ENCODE measurements around the gene FAM180A. TPM values are rescaled to one million over a fixed set of nuclear protein-coding genes. Genes with fewer than 3 reads are reported as not detected.
A peak's percentile ranks its signal among the peaks of the same experiment; 100 is the strongest.

FAM180A gene
- total RNA-seq, 1 experiment from 2014 or later: not detected

DNA sequence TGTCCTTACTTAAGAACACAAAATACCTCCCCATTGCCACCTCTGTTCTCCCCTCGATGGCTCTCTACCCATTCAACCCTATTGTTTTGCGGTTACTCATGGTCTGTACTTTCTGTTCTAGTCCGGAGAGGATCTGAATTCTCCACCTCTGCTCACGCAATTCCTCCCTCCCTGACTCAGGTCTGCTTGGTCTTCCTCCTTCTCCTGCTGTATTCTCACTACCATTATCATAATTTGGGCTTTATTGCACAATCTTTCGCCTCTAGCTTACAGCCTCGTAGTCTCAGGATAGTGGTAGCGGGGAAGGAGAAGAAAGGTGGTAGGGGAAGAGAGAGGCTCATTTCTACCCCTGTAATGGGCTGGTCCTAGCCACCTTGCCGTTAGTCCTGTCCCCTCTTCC lies 35.4 kb upstream of the FAM180A start:
- Histone ChIP-seq H3K27ac (ENCODE audit: low read length) (no peak overlapping the region), H3K4me1 (ENCODE audit: control insufficient read depth, insufficient read depth, low read length) (no peaks in the 10 kb centered on the region), H3K9me3 (ENCODE audit: control insufficient read depth, insufficient read depth, low read depth, low read length) (no peaks in the 10 kb centered on the region), H3K36me3 (ENCODE audit: control insufficient read depth, insufficient read depth, low read length) (no peaks in the 10 kb centered on the region), H3K4me3 (ENCODE audit: low read depth in 2 of 2, low read length in 2 of 2) (no peak overlapping the region; a peak in 1 of 4 replicates), H3K27me3 (ENCODE audit: control insufficient read depth, insufficient read depth, low read length) (no peaks in the 10 kb centered on the region; the same call in 1 of the 2 replicates)
- no TSS peak for BruUV-seq (replicated peaks)
- ChIA-PET CTCF (no interaction called here), POLR2A (no interaction called here)
- TF ChIP-seq POLR2AphosphoS5 (IDR thresholded peaks at IDR 0.05; ENCODE audit: low read depth, low read length): no peak
- TF ChIP-seq, protein P1, sequence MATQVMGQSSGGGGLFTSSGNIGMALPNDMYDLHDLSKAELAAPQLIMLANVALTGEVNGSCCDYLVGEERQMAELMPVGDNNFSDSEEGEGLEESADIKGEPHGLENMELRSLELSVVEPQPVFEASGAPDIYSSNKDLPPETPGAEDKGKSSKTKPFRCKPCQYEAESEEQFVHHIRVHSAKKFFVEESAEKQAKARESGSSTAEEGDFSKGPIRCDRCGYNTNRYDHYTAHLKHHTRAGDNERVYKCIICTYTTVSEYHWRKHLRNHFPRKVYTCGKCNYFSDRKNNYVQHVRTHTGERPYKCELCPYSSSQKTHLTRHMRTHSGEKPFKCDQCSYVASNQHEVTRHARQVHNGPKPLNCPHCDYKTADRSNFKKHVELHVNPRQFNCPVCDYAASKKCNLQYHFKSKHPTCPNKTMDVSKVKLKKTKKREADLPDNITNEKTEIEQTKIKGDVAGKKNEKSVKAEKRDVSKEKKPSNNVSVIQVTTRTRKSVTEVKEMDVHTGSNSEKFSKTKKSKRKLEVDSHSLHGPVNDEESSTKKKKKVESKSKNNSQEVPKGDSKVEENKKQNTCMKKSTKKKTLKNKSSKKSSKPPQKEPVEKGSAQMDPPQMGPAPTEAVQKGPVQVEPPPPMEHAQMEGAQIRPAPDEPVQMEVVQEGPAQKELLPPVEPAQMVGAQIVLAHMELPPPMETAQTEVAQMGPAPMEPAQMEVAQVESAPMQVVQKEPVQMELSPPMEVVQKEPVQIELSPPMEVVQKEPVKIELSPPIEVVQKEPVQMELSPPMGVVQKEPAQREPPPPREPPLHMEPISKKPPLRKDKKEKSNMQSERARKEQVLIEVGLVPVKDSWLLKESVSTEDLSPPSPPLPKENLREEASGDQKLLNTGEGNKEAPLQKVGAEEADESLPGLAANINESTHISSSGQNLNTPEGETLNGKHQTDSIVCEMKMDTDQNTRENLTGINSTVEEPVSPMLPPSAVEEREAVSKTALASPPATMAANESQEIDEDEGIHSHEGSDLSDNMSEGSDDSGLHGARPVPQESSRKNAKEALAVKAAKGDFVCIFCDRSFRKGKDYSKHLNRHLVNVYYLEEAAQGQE (IDR thresholded peaks at IDR 0.05; ENCODE audit: insufficient read depth in 1 of 2, low read depth in 2 of 2, low read length in 1 of 2): no peak
- TF ChIP-seq, protein P2, sequence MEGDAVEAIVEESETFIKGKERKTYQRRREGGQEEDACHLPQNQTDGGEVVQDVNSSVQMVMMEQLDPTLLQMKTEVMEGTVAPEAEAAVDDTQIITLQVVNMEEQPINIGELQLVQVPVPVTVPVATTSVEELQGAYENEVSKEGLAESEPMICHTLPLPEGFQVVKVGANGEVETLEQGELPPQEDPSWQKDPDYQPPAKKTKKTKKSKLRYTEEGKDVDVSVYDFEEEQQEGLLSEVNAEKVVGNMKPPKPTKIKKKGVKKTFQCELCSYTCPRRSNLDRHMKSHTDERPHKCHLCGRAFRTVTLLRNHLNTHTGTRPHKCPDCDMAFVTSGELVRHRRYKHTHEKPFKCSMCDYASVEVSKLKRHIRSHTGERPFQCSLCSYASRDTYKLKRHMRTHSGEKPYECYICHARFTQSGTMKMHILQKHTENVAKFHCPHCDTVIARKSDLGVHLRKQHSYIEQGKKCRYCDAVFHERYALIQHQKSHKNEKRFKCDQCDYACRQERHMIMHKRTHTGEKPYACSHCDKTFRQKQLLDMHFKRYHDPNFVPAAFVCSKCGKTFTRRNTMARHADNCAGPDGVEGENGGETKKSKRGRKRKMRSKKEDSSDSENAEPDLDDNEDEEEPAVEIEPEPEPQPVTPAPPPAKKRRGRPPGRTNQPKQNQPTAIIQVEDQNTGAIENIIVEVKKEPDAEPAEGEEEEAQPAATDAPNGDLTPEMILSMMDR (IDR thresholded peaks at IDR 0.05): no peak
- TF ChIP-seq TCF7L2 (IDR thresholded peaks at IDR 0.05; ENCODE audit: low read depth, low read length): no peak
- TF ChIP-seq SIN3A (IDR thresholded peaks at IDR 0.05; ENCODE audit: borderline replicate concordance, insufficient read depth, low read depth, low read length): no peak
- in situ Hi-C loops (cut with HindIII; ENCODE audit: low pct_unique_long_range_greater_than_20kb, low sequenced_read_pairs): no loop called here
- ATAC-seq: 0 out of 2 replicates have a peak, but pooled peaks have one; percentile 34
- DNase-seq (ENCODE audit: low read depth, low spot score): no peak
- intact Hi-C loops (cut with micrococcal nuclease; ENCODE audit: unreplicated experiment): no loop called here

DNA sequence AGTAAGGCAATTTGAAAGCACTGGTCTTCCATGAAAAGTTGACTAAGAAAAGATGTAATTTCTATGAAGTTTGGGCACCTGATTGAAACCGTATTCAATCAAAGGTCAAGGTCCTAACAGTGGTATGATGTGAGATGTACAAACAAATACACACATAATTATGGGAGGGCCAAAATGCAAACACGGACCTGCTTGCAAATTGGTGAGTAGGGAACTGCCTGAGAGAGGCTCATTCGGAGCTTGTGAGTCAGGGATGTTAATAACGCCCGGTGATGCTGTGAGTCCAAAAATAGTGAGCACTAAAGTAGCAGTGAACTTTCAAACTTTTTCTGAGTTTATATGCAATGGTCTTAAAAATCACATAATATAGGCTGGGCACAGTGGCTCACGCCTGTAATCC lies 34.2 kb upstream of the FAM180A start:
- DNase-seq (ENCODE audit: low read depth, low spot score) (no peak), ATAC-seq (no peak)
- no peak for TF ChIP-seq SIN3A (IDR thresholded peaks at IDR 0.05; ENCODE audit: borderline replicate concordance, insufficient read depth, low read depth, low read length)
- TF ChIP-seq TCF7L2 (IDR thresholded peaks at IDR 0.05; ENCODE audit: low read depth, low read length): no peak
- TF ChIP-seq, protein P2 (IDR thresholded peaks at IDR 0.05): no peak
- TF ChIP-seq, protein P1 (IDR thresholded peaks at IDR 0.05; ENCODE audit: insufficient read depth in 1 of 2, low read depth in 2 of 2, low read length in 1 of 2): no peak
- no peak for TF ChIP-seq POLR2AphosphoS5 (IDR thresholded peaks at IDR 0.05; ENCODE audit: low read depth, low read length)
- Histone ChIP-seq H3K27me3 (ENCODE audit: control insufficient read depth, insufficient read depth, low read length) (no peaks in the 10 kb centered on the region; the same call in 1 of the 2 replicates), H3K9me3 (ENCODE audit: control insufficient read depth, insufficient read depth, low read depth, low read length) (0 out of 2 replicates have a peak, but pooled peaks cover 3% of the 10 kb centered on the region), H3K27ac (ENCODE audit: low read length) (no peak overlapping the region), H3K36me3 (ENCODE audit: control insufficient read depth, insufficient read depth, low read length) (no peaks in the 10 kb centered on the region), H3K4me1 (ENCODE audit: control insufficient read depth, insufficient read depth, low read length) (no peaks in the 10 kb centered on the region), H3K4me3 (ENCODE audit: low read depth in 2 of 2, low read length in 2 of 2) (no peak overlapping the region)
- no TSS peak for BruUV-seq (replicated peaks)
- in situ Hi-C loops (cut with HindIII; ENCODE audit: low pct_unique_long_range_greater_than_20kb, low sequenced_read_pairs) (no loop called here), intact Hi-C loops (cut with micrococcal nuclease; ENCODE audit: unreplicated experiment) (no loop called here)
- CTCF ChIA-PET: no interaction called here
- POLR2A ChIA-PET: no interaction called here

Data from Panc1 (cell line).